A673 (cell line): Measurements from ENCODE around the gene HTRA2. TPM values are rescaled to one million over a fixed set of nuclear protein-coding genes. Genes with fewer than 3 reads are reported as not detected.
A peak's percentile ranks its signal among the peaks of the same experiment; 100 is the strongest.

Source experiments
- BruUV-seq: library from RNA; stranded (reverse); fragments of 400-500 nt; replicated peaks from 2 replicates; lab custom pipeline; 2021; lab: Mats Ljungman, UMichigan
- CTCF ChIA-PET: fragments of 300-600 bp; sonication (Branson Sonifier 250); formaldehyde crosslinking; loops from one replicate; lab custom pipeline; 2022; ENCODE audit warnings: antibody characterized with exemption; lab: Charles Lee
- POLR2A ChIA-PET: fragments of 300-600 bp; sonication (Branson Sonifier 250); formaldehyde crosslinking; loops from one replicate; lab custom pipeline; 2022; ENCODE audit warnings: antibody characterized with exemption; ENCODE audit not compliant: low non-redundant PET; lab: Charles Lee
- DNase-seq: peaks from one replicate; pipeline ENCODE4 v3.0.0-alpha.2; 2015; ENCODE audit warnings: low spot score
- H3K27ac ChIP-seq: fragments of 200-600 bp; sonication (generic); 2 replicates; pipeline ENCODE4 v1.5.1; 2016; ENCODE audit warnings: mixed run types, low read depth, mild to moderate bottlenecking, mixed read lengths, antibody characterized with exemption, low read length; ENCODE audit not compliant: poor library complexity, severe bottlenecking
- H3K27me3 ChIP-seq: fragments of 200-600 bp; sonication (generic); replicated peaks from 2 replicates; pipeline ENCODE4 v1.6.1; 2017; ENCODE audit warnings: mixed run types, low read depth, mild to moderate bottlenecking, mixed read lengths, antibody characterized with exemption, low read length; ENCODE audit not compliant: insufficient read depth, poor library complexity
- H3K36me3 ChIP-seq: fragments of 200-600 bp; sonication (generic); 2 replicates; pipeline ENCODE4 v1.6.1; 2016; ENCODE audit warnings: mixed run types, mild to moderate bottlenecking, mixed read lengths, antibody characterized with exemption, low read length; ENCODE audit not compliant: insufficient read depth, poor library complexity, severe bottlenecking
- H3K4me1 ChIP-seq: fragments of 200-600 bp; sonication (generic); 2 replicates; pipeline ENCODE4 v1.6.1; 2017; ENCODE audit warnings: mixed run types, mild to moderate bottlenecking, mixed read lengths, antibody characterized with exemption, low read length; ENCODE audit not compliant: insufficient read depth, poor library complexity, severe bottlenecking
- H3K4me3 ChIP-seq: fragments of 200-600 bp; sonication (generic); 2 replicates; pipeline ENCODE4 v1.5.1; 2016; ENCODE audit warnings: low read depth, mixed run types, mild to moderate bottlenecking, mixed read lengths, low read length; ENCODE audit not compliant: poor library complexity, severe bottlenecking
- H3K9me3 ChIP-seq: fragments of 200-600 bp; sonication (generic); 2 replicates; pipeline ENCODE4 v1.6.1; 2016; ENCODE audit warnings: mixed run types, low read depth, mild to moderate bottlenecking, mixed read lengths, antibody characterized with exemption, low read length; ENCODE audit not compliant: poor library complexity, severe bottlenecking
- CTCF ChIP-seq: fragments of 300-800, 200-600 bp; sonication (generic); conservative IDR thresholded peaks from 2 replicates; pipeline ENCODE4 v1.5.1; 2017; ENCODE audit warnings: low read depth, mild to moderate bottlenecking, antibody characterized with exemption, low read length, moderate library complexity, mixed read lengths
- EZH2 ChIP-seq: fragments of 200-600 bp; sonication (generic); IDR thresholded peaks from 2 replicates; pipeline ENCODE4 v1.6.1; 2017; ENCODE audit warnings: borderline replicate concordance, low read depth, mild to moderate bottlenecking, mixed read lengths, antibody characterized with exemption, low read length; ENCODE audit not compliant: poor library complexity, severe bottlenecking
- intact Hi-C: fragments of 100-400 bp; cut with micrococcal nuclease; formaldehyde crosslinking; loops from one replicate; pipeline ENCODE4 v1.10.0; 2022; ENCODE audit not compliant: unreplicated experiment
- total RNA-seq: library from RNA; stranded (reverse); gene quantifications from 2 replicates; pipeline ENCODE4 v1.2.3, GENCODE V29; 2021

HTRA2 gene
- total RNA-seq, 1 experiment from 2014 or later: 35.1 TPM

GRCh38 chr2:74505448-74506246 is 24.1 kb upstream of the HTRA2 start:
- H3K27me3 ChIP-seq: no peaks in the 10 kb centered on the region
- BruUV-seq: no TSS peak
- TF ChIP-seq EZH2 (no peak), CTCF (no peak)
- no peak overlapping the region for H3K27ac ChIP-seq
- H3K9me3 ChIP-seq: no peaks in the 10 kb centered on the region
- intact Hi-C loops: loop anchor here (2.0 kb wide), 1 partner anchor 23 kb away; the partner anchor contains the start of genes AUP1 and HTRA2
- DNase-seq: no peak
- H3K4me3 ChIP-seq: peak overlapping the region; percentile 0
- H3K36me3 ChIP-seq: peaks cover 14% of the 10 kb centered on the region
- POLR2A ChIA-PET: no interaction called here
- CTCF ChIA-PET: no interaction called here
- peaks cover 13% of the 10 kb centered on the region for H3K4me1 ChIP-seq

GRCh38 chr2:74507145-74507925 is 22.4 kb upstream of the HTRA2 start, which contains the start of gene PCGF1:
Gene PCGF1, minus strand, starts transcription at chr2:74507695. Its CDS starts 27 bp downstream, at chr2:74507668.
- POLR2A ChIA-PET: interaction anchor here (0.6 to 0.8 kb wide), 2 partner anchors 25 to 41 kb away, joined by 4 to 13 read pairs; partner anchors contain the start of genes CCDC142 and TTC31
- no peaks in the 10 kb centered on the region for H3K27me3 ChIP-seq

More at GRCh38 chr2:74507145-74507925, 22.4 kb upstream of the HTRA2 start, which contains the start of gene PCGF1:
- no TSS peak for BruUV-seq
- H3K4me3 ChIP-seq: peak within 1 kb of the TSS; percentile 63
- TF ChIP-seq EZH2 (no peak), CTCF (peak; percentile 72)
- CTCF ChIA-PET: interaction anchor here (0.6 to 1.1 kb wide), 2 partner anchors 24 to 25 kb away, joined by 3 read pairs; partner anchors contain the start of genes CCDC142 and TTC31
- peak within 1 kb of the TSS; percentile 97 for H3K27ac ChIP-seq
- intact Hi-C loops: loop anchor here (2.0 kb wide), 1 partner anchor 21 kb away; the partner anchor contains the start of genes AUP1 and HTRA2
- H3K4me1 ChIP-seq: peaks cover 13% of the 10 kb centered on the region
- peak; percentile 99 for DNase-seq
- H3K9me3 ChIP-seq: no peaks in the 10 kb centered on the region
- H3K36me3 ChIP-seq: peaks cover 14% of the 10 kb centered on the region
